GM19328 (cell line): ENCODE data around the gene OR4K1.
"Not testable (repeated sequence)": the region's sequence is repeated elsewhere in the genome, so short reads cannot be mapped to it uniquely, and the experiment has no call there.

Experiments used
- ATAC-seq: cut with Tn5 transposase; IDR thresholded peaks from one replicate; pipeline ENCODE4 v1.9.1; 2021; ENCODE audit warnings: mild to moderate bottlenecking, moderate library complexity; ENCODE audit not compliant: unreplicated experiment

The OR4K1 gene, protein sequence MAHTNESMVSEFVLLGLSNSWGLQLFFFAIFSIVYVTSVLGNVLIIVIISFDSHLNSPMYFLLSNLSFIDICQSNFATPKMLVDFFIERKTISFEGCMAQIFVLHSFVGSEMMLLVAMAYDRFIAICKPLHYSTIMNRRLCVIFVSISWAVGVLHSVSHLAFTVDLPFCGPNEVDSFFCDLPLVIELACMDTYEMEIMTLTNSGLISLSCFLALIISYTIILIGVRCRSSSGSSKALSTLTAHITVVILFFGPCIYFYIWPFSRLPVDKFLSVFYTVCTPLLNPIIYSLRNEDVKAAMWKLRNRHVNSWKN

GRCh38 chr14:19930617-19931016 lies at the start of gene OR4K1:
OR4K1 (plus strand) TSS chr14:19930917; CDS start chr14:19935667, 4,750 bp downstream.
- no peak for ATAC-seq

DNA sequence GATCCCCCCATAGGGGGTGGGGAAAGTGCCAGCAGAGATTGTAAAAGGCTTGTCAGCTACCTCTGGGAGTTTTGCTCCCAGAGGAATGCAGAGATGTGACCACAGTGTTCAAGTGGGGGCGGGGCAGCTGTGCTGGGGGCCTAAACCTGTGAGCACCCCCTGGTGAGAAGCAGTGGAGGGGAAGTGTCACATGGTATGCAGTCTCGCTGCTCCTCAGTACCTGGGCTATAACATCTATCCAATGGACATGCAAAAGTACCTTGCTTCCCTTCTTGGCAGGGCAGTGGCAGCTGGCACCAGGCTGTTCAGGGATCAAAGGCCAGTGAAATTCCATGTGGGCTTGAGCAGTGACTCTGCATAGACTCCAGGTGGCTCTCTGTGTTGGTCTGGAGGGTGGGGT lies 35.4 kb upstream of the OR4K1 start:
- ATAC-seq = no peak

DNA sequence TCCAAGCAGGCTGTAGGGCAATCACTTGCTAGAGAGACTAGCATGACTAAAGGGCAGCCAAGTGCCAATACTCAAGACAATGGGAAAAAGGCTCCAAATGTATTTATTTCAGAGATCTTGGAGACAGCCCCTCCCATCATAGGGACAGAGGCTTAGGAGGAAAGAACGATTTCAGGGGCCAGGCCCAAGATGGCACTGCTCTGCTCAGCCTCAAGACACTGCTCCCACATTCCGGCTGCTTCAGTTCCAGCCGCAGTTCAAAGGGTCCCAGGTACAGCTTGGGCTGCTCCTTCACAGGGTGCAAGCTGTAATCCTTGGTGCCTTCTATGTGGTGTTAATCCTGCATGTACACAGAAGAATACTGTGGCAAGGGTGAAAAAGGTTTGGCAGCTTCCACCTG lies 29.7 kb upstream of the OR4K1 start:
- no peak for ATAC-seq

GRCh38 chr14:19902409-19902808 lies 28.3 kb upstream of the OR4K1 start:
- ATAC-seq = no peak

GRCh38 chr14:19906665-19907064 lies 24.1 kb upstream of the OR4K1 start:
- ATAC-seq = no peak

GRCh38 chr14:19911114-19911513 lies 19.6 kb upstream of the OR4K1 start:
- no peak for ATAC-seq

DNA sequence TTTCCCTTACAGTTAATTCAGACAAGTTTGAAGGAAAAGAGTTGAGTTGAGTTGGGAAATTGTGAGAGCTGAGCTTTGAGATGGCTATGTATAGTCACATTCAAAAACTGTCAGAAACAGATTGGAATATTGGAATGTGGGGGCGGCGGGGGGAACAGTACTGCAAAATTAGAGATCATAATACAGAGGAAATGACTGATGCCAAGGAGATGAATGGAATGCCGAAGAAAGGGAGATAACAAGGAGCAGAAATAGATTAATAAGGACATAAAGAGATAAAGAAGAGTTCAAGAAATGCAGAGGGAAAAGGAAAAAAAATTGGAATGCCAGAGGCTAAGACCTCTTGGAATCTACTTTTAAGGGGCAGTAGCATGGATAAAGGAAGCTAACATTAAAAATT lies 13.5 kb upstream of the OR4K1 start:
- ATAC-seq = no peak

DNA sequence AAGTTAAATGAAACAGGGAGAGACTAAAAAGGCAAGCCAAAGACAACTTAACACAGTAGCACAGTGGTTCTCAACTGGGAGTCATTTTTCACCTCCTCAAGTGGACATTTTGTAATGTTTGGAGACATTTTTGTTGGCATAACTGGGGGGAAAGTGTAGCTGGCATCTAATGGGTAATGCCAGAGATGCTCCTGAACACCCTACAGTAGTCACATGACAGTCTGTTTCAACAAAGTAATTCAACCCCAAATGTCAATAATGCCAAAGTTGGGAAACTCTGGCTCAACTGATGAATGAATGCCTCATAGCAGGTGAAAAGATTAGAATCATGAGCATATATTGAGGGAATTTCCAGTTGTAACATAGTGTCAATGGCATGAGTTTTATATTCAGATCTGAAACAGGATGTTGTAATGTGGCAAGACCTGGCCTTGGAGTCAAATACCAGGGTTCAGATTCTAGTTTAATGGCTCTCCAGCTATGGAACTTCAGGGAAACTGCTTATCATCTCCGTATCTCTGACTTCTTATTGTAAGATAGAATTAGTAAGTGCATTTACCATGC lies 12.7 kb upstream of the OR4K1 start:
- ATAC-seq = no peak

DNA sequence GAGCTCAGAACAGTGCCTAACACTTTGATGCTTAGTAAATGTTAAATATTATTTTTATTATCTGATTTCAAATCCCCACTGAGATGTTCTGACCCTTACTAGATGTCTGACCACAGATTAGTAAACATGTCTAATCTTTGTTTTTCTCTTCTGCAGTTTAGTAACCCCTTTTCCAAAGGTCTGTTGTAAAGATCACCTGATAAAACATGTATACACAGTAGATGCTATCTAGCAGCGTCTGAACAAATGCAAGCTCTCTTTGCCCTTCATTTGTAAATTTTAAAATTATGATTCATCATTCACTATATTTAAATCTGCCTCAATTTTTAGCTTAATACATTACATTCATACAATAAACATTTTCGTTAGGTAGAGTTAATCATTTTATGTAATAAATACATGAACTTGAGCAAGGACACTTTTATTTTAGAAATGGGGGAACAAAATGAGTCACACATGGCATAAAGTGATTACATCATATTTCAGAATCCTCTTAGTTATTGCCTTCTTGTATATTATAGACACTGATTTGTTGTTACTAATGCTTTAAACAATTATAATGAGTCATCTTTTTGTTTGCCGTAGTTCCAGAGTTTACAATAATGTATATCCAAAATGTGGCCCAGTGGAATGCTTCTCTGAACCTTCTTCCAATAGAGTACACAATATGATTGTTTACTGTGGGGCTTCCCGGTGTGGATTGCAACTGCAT lies 12.0 kb upstream of the OR4K1 start:
- no peak for ATAC-seq

- no peak for ATAC-seq
Measured at GRCh38 chr14:19920021-19920657, 10.6 kb upstream of the OR4K1 start, which contains the start of gene OR4K5. OR4K5 (plus strand) TSS chr14:19920607; CDS start chr14:19920607, 0 bp downstream.

DNA sequence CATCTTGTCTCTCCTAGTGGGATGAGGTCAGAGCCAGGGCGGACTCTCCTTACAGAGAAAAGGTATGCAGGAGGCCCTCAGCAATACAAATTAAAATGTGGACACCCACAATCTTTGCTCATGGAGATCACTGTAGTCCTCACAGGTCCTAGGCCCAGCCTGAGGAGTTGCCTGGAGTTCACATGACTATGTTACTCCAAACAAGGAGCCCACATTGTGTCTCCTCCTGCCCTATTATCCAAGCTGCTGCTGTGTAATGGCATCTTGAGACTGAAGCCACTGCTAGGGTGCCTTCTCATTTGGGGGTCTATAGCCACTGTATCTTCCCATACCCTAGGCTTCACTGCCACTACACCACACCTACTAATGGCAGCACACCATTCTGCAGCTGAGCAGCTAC lies 11.0 kb downstream of the OR4K1 start:
- ATAC-seq = no peak

DNA sequence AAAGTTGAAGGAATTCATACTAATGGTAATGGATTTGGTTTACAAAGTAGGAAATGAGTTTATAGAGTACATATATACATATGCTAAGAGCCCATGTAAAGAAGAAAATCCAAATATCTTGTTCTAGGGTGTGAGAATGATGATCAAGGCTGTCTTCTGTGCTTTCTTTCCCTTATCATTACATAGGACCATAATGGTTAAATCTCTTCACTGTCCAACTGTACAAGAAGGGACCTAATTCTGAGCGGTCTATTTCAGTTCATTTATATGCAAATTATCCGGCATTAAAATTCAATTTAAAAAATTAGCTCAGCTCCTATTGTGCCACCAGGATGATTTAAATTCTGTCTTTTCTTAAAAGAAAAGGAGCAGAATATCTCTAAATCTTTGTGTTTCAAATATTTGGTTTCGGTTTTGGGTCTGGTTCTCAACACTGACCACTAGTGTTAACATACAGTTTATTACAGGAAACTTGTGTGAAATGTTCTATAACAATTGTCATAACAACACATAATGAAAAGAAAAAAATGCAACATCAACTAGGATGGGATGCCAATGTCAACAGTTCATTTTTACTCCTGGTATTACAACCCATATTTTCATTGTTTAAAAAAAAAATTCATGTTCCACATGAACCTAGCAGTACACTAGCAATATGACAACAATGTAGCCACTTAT lies 16.8 kb downstream of the OR4K1 start:
- ATAC-seq = no peak

DNA sequence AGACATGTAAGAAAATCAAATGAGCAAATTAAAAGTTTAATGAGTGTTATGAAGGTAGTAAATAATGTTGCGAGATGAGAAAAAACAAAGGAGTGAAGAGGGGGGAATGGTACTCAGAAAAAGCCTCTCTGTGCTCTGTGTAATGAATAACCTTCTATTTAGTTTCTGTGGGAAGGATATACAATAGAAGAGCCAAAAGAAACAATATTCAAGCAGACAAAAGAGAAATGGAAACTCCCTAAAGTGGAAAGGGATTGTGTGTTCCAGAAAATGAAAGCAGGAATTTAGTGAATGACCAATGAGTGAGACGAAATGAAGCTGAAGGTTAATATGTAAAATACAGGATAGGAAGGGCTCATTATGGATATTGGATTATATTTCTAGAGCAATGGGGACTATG lies 18.5 kb downstream of the OR4K1 start:
- no peak for ATAC-seq

DNA sequence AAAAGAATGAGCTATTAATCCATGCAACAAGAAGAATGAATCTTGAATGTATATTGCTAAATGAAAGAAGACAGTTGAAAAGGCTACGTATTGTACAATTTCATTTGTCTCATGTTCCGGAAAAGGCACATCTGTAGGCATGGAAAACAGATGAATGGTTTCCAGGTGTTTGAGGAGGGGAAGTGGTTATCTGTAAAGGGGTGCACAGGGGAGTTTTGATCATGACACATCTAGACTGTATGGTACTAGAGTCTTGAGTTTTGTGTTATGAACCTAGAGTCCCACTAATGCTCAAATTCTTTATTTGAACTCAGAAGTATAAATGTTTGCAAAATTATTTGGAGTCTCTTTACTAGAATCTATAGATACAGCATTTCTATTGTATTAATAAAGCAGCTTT lies 39.0 kb downstream of the OR4K1 start:
- not testable (repeated sequence) for ATAC-seq

DNA sequence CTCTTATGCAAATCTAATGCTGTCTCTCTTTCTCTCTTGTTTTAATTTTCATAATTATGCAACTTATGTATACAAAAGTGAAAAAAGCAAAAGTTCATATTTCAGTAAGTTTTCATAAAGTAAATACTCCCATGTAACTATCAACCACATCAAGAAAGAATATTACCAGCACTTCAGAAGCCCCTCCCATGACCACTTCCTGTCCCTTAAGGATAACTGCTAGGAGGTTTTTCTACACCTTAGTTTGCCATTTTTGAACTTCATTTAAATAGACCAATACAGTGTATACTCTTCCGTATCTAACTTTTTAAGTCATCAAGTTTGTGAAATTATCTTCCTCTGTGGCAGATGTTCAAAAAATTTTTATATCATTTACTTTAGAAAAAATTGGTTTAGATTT lies 44.1 kb downstream of the OR4K1 start:
- no peak for ATAC-seq

- no peak for ATAC-seq
Measured at GRCh38 chr14:19975291-19975690, 44.6 kb downstream of the OR4K1 start, which contains the start of gene OR4K15. OR4K15 (plus strand) TSS chr14:19975591; CDS start chr14:19975591, 0 bp downstream.
